Stimulated activated naive CD4-positive, alpha-beta T cell (primary cell): Measurements from ENCODE around the gene STX8.
"Not testable (repeated sequence)": the region's sequence is repeated elsewhere in the genome, so short reads cannot be mapped to it uniquely, and the experiment has no call there.

Experiments used
- DNase-seq, 6 experiments: peaks; one replicate each; lab custom pipeline; 2025; lab: John Stamatoyannopoulos, UW

Gene STX8

DNA sequence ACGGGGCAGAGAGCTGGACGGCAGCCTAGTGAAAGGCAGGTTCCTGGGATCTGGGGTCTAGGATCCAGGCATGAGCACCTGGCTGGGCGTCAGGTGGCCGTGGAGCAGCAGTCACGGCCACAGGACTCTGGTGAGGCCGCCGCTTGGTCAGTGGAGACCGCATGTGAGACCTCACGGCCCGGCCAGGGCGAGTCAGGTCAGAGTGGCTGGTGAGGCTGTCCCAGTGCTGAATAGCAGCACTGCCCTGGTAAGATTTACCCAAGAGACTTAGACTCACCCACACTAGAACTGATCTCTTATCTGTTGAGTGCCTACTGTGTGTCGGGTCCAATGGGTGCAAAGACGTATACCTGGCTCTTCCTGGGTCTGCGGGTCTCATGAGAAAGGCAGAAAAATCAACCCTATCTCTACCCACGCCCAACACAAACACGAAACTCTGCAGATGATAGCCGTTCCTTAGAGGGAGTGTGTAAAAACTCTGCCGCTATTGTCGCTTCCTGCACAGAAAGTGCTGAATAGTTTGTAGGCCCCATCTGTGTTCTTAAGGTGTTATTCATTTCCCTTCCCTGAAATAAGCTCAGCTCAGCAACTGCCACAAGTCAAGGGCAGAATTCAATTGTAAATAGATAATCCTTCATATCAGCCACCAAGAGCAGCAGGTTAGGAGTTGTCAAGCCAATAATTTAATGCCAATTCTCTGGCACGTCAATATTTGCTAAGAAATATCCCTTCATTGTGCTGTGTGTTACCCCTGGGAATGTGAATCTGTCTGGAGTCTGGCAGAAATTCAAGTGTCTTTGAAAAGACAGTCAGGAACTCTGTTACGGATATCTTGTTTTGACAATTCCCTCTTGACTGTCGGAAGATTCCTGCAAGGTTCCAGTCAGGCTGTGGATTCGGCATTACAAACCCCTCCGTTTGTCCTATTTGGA is 314.3 kb downstream of the STX8 start:
- no peak for DNase-seq

DNA sequence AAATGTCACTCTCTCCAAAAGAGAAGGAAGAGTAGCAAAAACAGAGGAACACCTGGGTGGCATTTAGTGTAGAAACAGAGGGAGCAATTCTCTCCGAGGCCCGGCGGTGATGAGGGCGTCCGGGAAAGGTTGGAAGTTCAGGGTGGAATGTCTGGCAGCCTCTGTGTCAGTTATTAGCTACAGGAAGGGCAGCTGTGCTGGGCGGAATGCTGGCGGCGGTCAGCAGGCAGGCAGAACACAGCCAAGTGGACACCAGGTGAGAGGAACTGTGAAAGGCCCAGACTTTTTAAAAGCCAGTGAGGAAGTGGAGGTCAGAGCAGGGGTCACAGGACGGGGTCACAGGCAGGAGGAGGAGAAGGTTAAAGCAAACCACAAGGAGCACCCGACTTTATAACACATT is 316.2 kb downstream of the STX8 start:
- no peak for DNase-seq

DNA sequence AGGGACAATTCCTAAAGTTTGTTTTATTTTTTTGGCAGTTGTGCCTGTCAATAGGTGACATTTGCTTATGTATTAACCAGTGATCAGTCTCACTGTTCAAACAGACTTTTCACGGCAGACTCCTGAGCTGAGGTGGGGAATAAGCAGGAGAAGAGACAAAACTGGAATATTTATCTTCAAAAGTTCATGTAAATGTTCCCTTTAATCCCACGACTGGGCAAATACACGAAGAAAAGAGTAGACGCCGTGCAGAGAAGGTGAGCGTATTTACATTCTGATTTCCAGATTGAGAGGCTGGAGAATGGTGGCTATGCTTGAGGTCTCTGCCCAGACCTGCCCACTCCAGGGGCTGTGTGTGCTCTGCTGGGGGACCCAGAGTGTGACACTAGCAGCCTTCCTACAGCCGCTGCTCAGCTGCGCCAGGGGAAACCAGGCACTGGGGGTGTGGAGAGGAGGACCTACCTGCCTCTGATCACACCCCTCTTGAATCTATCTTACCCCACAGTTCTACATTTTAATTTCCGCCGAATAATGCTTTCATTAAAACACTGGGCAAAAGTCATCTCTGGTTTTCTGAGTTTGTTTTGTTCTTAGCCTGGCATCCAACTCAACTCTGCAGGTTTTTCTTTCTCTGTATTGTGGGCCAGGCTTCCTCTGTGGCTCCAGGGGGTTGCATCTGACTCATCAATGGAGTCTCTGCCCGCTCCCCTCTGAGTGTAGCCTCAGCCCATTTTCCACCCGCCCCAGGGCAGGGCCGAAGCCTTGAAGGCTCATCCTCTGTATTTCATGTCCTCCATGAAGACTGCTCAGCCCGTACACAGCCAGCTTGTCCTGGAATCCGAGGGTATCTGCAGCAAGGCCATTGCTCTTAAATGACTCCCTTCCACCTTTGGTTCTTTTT is 317.3 kb downstream of the STX8 start:
- DNase-seq = no peak

DNA sequence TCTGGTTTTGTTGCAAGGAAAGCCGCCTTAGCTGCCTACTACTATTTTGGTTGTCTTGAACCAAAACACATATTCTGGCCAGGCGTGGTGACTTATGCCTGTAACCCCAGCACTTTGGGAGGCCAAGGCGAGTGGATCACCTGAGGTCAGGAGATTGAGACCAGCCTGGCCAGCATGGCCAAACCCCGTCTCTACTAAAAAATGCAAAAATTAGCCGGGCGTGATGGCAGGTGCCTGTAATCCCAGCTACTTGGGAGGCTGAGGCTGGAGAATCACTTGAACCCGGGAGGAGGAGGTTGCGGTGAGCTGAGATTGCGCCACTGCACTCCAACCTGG is 318.0 kb downstream of the STX8 start:
- not testable (repeated sequence) for DNase-seq

DNA sequence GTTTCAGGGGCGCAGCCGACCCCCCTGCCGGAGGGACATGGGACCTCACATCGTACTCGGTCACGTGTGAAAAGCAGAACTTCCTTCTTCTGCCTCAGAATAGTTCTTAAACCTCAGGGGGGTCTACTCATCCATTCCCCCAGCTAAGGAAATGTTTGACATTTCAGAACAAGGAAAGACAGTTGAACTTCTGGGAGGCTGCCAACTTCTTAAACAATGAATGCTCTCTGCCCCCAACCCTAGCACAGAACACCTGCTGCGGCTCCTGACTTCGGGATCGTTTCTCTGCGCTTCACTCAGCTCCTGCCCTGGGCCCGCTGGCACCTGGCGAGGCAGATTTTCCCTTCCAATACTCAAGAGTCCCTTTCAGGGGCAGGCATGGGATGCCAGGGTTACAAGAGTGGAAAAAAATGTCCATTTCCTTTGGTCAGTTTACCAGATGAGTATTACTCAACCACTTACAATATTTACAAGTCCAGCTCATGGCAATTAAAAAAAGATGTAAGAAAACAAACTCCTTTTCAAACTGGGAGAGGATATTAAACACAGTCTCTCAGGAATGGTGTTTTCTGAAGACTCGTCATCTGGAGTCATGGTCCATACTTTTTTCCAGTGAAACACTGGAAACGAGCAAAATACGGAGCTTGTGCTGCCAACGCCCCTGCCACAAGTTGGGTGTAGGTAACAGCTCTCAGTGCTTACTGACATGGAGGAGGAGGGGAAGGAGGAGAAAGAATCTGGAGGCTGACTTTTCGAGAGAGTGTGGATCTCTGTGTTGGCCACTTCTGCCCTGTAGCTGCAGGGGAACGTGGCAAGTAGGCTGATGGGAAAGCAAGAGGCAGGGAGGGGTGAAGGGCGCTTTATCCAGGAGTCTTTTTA is 318.6 kb downstream of the STX8 start:
- no peak for DNase-seq

DNA sequence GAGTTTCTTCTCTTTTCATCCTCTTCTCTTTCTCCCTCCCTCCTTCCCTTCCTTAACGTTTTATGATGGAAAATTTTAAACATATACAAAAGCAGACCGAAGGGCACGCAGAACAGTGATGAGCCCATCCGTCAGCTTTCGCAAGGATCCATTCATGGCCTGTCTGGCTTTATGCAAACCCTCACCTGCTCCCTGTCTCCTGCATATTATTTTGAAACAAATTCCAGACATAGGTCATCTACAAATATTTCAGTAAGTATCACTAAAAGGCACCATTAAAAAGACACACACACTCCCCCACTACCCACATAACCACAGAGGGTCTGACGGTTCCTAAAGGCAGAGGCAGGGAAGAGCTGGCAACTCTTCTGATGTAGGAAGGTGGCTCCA is 319.3 kb downstream of the STX8 start:
- DNase-seq = no peak

DNA sequence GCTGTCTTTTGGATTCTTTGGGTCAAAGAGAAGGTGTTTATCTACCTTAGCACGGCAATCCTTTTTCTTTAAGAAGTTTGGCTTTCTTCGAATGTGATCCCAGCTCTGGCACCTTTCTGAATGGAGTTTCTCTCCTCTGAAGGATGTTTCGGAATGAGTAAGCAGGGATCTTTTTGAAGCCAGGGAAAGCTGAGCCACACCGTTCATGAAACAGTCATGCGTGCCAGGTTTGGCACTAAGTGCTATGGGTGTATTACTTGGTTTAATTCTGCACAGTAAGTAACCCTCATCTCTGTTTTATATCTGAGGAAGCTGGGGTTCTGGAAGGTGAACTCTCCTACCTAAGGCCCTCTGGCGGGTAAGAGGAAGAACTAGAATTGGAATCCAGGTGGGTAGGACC is 319.8 kb downstream of the STX8 start:
- DNase-seq = no peak

DNA sequence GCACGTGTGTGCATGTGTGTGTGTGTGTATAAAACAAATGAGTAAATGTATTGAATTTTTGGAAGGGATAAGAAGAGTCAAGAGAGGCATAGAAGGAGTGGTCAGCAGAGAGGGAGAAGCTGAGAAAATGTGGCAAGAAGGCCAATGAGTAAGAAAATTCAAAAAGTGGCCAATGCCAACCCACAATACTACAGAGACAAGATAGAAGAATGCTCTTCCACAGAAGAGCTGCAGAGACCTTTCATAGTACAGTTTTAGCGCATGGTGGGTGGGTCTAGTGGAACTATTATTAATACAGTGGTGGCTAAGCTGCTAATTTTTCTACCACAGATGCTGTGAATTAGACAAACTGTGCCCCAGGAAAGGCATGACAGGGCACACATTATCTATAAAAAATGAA is 320.8 kb downstream of the STX8 start:
- no peak for DNase-seq

DNA sequence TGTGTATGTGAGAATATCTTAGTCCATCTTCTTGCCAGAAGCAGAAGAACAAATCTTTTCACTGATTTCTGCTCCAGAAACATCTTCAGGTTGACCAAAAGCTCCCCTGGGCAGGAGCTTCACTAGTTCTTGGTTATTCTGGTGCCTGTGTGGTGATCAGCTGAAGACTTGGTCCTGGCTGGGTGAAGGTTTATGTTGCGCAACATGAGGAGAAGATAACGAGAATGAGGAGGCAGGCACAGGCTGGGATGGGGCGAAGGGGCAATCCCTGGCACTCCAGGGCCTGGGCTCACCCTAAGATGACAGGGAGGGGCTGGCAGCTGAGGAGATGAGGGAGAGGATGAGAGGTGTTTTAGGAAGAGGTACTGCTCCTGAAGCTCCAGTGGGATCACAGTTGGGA is 322.3 kb downstream of the STX8 start:
- no peak for DNase-seq

DNA sequence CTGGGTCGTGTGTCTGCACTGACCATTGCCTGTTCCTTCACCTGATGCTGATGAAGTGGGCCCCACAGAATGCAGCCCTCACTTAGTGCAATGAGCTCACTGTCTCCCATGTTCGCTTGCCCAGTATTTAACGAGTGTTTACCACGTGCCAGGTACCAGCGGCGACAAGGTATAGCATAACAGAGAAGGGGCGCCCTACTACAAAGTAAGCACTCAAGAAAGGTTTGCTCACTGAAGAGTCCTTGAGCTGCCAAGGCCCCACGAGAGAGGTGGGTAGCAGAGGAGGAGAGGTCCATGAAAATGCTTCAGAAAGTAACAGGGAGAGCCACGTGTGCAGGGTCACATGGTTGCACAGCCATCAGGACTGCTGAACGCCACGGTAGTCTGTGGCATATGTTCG is 324.3 kb downstream of the STX8 start:
- DNase-seq = no peak

DNA sequence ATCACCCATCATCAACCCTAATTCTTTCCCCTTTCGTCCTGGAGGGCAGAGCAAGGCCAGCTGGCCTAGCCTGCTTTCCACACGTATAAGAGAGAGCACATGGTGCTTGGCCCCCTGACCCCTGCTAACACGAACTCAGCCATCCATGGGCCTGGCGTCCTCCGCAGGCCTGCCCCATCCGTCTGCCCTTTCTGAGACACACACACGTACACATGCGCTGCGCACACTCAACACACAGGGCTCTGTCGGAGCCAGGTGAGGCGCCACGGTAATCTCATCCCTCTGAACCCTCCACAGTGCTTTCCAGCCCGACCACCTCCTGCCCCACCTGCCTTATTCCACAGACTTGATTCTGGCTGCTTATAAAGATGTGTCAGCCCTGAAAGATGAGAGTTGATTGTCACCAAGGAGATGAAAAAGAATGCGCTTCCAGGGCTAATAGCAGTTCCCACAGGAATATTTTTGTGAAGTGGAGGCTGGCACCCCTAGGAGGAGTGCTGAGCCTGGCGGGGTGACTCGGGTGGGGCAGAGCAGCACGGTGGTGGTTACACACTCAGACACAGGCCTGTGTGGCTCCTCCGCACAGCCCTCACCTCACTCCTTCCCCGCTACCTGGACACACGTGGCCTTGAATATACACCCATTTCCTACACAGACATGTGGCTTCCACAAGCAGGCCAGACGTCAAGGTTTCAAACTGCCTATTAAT is 326.2 kb downstream of the STX8 start:
- DNase-seq = no peak

DNA sequence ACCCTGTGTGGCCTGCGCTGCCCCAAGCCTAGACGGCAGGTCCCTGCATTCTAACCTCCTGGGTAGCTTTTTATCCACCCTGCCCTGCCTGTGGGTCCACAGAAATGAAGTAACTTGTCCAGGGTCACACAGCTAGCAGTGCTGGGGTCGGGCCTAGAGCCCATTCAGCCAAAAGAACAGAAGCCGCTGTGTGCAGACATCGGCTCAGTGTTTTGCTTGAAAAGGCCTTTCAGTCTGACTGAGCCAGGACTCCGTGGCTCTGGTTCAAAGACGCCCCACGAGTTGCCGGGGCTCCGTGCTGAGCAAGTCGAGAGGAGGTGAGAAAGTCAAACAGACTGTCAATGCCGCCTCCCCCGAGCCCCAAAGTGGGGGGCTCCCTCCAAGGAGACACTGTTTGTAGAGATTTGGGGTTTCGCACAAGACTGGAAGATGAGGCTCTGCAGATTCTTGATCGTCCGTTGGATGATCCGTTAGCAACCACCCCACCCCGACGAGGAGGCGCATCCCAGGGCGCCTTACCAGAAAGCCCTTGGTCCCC is 328.1 kb downstream of the STX8 start:
- no peak for DNase-seq

DNA sequence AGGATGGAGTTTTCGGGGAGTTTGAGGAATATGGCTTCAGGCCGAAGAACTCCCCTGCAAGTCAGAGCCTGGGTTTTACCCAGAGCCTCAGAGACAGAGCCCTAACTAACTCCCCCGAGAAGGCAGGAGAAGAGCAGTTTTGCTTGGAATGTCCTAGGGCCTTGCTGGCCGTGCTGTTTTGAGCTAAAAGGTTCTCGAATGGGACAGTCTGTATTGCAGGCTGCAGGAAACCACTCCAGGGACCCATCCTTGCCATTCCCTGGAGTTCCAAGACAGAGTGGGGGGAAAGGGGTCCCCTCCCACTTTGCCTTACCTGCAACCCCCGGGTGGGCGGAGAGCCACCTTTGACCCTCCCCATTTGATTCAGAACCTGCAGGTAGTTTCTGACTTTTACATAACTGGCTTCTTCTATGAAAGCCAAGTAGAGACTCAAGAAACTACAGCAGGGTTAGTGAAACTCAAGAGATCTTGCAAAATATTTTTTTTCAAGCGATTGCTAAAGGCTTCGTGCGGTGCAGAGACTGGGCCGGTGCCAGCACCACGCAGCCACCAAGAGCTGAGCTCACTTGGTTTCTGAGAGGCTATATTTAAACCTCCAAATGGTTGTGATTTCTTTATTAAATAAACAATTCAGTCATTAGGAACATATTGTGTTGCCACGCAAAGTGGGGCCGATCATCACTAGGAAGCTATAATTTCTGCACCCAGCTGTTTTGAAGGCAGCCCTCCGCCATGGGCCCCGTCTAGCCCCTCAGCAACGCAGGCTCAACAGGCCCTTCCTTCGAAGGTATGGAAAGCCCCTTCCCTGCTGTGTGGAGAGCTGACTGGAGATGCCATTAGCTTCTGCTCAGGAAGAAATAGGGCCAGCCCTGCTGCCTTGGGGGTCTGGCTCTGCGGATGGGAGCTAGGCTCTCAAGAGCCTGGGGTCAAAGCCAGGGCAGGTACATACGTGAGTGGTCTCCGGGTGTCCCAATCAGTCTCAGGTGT is 331.3 kb downstream of the STX8 start:
- no peak for DNase-seq

DNA sequence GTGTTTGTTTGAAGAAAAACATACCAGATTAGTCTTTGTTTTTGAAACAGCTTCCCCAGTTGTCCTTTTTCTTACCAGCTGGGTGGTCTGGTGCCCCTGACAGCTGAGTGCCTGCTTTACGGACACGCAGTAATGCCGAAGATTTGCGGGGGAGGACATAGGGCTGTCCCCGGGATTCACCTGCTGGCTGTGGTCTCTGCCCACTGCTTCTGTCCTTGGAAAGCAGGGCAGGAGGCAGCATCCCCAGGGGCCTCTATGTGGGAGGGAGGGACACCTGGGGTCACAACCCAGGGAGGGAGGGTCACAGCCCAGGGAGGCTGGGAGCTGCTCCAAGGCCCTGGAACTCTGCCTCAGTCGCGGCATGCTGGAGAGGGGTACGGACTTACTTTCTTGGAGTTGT is 332.6 kb downstream of the STX8 start:
- DNase-seq = no peak

DNA sequence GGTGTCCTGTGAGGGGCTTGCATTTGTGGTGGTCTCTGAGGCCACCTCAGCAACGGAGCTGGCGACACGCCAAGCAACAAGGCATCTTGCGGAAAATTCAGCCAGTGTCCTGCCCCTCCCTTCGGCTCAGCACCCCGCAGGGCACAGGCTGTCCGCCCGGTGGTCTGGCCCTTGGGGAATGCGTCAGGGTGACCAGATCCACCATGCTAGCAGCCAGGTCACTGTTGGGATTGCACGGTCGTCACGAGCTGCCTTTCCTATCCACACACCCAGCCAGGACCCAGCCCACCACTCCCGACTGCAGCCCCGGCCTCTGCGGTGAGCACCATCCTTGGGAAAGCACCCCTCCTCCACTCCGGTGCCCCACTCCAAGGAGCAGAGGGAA is 333.1 kb downstream of the STX8 start:
- DNase-seq = no peak

DNA sequence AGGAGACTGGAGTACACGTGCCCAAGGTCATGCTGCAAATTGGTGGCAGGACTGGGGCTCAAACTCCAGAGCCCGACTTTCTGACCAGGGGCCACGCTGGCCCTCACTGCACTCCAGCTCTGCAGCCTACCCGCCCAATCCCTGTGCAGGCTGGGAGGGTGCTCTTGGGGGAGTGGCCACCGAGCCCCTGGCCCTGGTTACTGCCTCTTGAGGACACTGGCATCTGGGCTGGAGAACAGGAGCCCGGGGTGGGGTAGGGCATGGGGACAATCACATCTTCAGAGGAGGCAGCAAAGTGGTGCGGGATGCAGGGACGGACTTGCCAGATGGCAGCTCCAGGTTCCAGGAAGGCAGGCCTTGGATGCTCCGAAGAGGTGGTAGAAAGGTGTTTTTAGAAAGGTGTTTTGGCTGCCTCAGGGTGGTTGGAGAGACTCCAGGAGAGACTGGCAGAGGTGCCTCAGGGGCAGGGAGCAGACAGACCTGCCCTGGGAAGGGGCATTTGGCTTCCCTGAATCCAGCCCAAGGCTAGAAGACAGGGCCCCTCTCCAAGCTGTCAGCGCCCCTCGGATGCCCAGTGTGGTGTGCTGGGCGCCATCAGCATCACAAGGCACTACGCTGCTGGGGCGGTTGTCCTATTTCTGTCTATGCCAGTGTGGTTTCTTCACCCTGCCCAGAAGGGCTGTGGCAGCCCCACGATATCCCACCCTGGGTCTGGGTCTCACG is 333.7 kb downstream of the STX8 start:
- no peak for DNase-seq

DNA sequence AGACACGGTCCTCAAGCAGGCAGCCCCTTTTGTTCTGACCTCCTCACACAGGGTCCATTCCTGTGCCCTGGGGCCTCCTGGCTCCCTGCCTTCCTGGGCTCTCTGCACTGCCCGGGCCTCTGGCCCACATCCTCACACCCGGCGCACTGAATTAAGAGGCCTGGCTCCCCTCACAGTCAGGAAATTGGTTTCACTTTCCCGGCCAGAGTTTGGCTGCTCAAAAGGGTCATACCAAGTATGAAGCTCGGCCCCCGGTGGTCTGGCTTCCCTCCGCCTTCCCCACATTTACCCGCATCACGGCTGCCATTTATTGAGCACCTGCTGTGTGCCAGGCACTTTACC is 334.3 kb downstream of the STX8 start:
- no peak for DNase-seq

DNA sequence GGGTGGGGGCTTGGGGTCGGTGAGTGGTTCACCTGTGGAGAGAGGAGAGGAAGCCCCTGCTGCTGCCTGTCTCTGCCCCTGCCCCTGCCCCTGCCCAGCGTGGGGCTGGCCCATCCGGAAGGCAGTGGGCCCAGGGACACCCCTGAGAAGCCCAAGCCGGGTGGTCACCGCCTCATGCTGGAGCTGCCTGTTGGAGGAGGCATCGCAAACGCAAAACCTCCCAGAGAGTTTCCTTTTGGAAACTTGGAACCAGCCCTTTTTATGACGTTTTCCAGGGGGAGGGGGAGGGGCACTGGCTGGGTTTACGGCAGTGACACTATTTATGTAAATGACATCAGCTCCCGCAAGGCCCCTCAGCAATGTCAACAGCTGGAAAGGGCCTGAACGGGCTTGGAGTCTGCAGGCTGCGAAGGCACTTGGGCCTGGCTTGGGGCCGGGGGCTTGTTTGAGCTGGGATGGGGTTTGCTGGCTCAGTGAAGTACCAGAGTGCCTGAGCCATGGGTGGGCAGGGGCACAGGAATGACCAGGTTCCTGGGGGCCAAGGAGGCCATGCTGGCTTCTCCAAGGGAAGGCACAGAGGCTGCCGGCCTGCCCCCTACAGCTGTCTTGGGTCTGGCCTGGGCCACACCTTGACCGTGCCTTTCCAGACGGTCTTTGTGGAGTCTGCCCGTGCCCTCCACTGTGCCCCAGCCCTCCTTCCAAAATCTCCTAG is 334.8 kb downstream of the STX8 start:
- DNase-seq = no peak
